ENCODE results near the gene TNFRSF4. TPM values are rescaled to one million over a fixed set of nuclear protein-coding genes. Genes with fewer than 3 reads are reported as not detected.

TNFRSF4 gene
- total and polyA plus RNA-seq, 2 donors (not counting 1 experiment from before 2014, with no cell fraction given), result 0.63 to 1.8 TPM

DNA sequence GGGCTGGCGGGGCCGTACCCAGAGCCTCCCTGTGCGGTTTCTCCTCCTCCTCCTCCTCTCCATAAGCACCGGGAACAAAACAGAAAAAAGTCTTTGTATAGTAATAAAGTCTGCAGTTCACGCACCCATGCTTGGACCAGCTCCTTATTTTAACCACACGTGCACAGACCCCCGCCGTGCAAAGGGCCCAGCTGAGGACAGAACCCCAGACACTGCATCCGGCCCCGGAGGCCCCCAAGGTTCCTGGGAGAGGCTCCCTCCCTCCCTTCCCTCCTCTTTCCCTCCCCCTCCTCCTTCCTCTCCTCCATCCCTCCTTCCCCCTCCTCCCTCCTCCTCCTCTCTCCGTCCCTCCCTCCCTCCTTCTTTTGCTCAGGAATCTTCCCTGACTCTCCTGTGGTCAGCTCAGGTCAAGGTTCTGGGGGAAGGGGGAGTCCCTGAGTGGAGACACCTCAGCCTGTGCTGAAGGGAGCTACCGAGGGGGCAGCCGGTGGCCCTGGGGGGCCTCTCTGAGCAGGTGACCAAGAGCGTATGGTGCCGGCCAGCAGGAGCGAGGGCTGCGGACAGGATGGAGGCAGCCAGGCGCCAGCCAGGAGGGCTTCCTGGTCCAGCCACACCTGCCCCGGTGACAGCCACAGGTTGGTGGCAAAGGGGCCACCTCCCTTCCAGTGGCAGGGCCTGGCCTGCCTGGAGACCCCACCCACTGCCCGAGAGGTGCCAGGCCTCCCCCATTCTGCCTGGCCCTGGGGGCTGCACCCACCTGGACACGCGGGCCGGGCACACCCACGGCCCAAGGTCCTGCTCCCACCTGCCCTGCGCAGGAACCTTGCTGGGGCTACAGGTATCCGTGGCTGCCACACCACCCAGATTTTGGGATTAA is 43.5 kb downstream of the TNFRSF4 start:
- Histone ChIP-seq H3K79me2 (ENCODE audit: control insufficient read depth, insufficient read depth, low read length) (no peaks in the 10 kb centered on the region), H3K4me3 (ENCODE audit: control extremely low read depth in 1 of 5, extremely low read depth in 1 of 5, insufficient read depth in 1 of 5, low read depth in 2 of 5, low read length in 4 of 5) (no peak overlapping the region), H3K27ac (ENCODE audit: low read length in 2 of 2) (no peak overlapping the region), H3K4me1 (ENCODE audit: control insufficient read depth in 2 of 2, insufficient read depth in 2 of 2, low read length in 2 of 2) (peaks cover 53 to 66% of the 10 kb centered on the region in 2 donors), H3K9me3 (ENCODE audit: control extremely low read depth in 1 of 3, control insufficient read depth in 2 of 3, insufficient read depth in 1 of 3, low read length in 2 of 3) (peaks cover 0 to 6% (median 0%) of the 10 kb centered on the region in 3 donors), H3K36me3 (replicated peaks in 1 of 2; ENCODE audit: control extremely low read depth in 1 of 2, control insufficient read depth in 1 of 2, extremely low read depth in 1 of 2, insufficient read depth in 2 of 2, low read length in 1 of 2) (no peaks in the 10 kb centered on the region), H2AFZ (ENCODE audit: insufficient read depth, low read depth, low read length, poor library complexity, severe bottlenecking) (no peak overlapping the region), H3K4me2 (replicated peaks; ENCODE audit: low read depth, low read length, poor library complexity, severe bottlenecking) (peak overlapping the region; percentile 77), H3K27me3 (replicated peaks in 1 of 4; ENCODE audit: control extremely low read depth in 1 of 4, control insufficient read depth in 3 of 4, insufficient read depth in 4 of 4, low read length in 3 of 4) (peaks cover 0 to 24% (median 7%) of the 10 kb centered on the region in 4 experiments), H3K9ac (ENCODE audit: low read length) (no peak overlapping the region), H4K20me1 (ENCODE audit: control insufficient read depth, insufficient read depth, low read length, poor library complexity, severe bottlenecking) (no peaks in the 10 kb centered on the region)
- Mint-ChIP-seq H3K4me3 (peak overlapping the region; percentile 83), H3K27ac (no peak overlapping the region), H3K27me3 (peaks cover 3% of the 10 kb centered on the region), H3K9me3 (ENCODE audit: insufficient read depth) (no peaks in the 10 kb centered on the region), H3K4me1 (peaks cover 42% of the 10 kb centered on the region)
- intact Hi-C loops (cut with micrococcal nuclease), result loop anchor here (5.0 kb wide), 1 partner anchor 48 kb away; no protein-coding TSS in a partner anchor
- no peak for TF ChIP-seq EZH2 (IDR thresholded peaks at IDR 0.05; ENCODE audit: borderline replicate concordance, insufficient read depth, low read depth, low read length, poor library complexity, severe bottlenecking)
- TF ChIP-seq, protein P1, sequence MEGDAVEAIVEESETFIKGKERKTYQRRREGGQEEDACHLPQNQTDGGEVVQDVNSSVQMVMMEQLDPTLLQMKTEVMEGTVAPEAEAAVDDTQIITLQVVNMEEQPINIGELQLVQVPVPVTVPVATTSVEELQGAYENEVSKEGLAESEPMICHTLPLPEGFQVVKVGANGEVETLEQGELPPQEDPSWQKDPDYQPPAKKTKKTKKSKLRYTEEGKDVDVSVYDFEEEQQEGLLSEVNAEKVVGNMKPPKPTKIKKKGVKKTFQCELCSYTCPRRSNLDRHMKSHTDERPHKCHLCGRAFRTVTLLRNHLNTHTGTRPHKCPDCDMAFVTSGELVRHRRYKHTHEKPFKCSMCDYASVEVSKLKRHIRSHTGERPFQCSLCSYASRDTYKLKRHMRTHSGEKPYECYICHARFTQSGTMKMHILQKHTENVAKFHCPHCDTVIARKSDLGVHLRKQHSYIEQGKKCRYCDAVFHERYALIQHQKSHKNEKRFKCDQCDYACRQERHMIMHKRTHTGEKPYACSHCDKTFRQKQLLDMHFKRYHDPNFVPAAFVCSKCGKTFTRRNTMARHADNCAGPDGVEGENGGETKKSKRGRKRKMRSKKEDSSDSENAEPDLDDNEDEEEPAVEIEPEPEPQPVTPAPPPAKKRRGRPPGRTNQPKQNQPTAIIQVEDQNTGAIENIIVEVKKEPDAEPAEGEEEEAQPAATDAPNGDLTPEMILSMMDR (IDR thresholded peaks at IDR 0.05), result no peak
- ChIA-PET CTCF (interaction anchor here (1.2 to 5.3 kb wide), 5 partner anchors 11 to 60 kb away, joined by 3 to 31 read pairs (median 3); no protein-coding TSS in a partner anchor), POLR2A (interaction anchor here (0.9 to 2.6 kb wide), 5 partner anchors 8 to 49 kb away, joined by 3 to 15 read pairs (median 8); no protein-coding TSS in a partner anchor)
- WGBS (ENCODE audit: insufficient coverage), result 69% methylated on average over 19 of the region's 26 CpGs
- ATAC-seq (ENCODE audit: low read depth) (no peak), DNase-seq (no peak)
